SK-N-SH treated with all-trans-retinoic acid at 6 μM for 48 hours (cell line): ENCODE measurements around the gene SCN2B.

Source experiments
- ATAC-seq: fragments of 200-7000 bp; cut with Tn5 transposase; 3 replicates; pipeline ENCODE4 v1.9.1; 2020; ENCODE audit warnings: mild to moderate bottlenecking, moderate library complexity
- BACH2 ChIP-seq: fragments of 250-450 bp; sonication (Bioruptor Pico); IDR thresholded peaks from 2 replicates; pipeline ENCODE4 v1.9.0; 2021; ENCODE audit warnings: mild to moderate bottlenecking, borderline replicate concordance
- CSRNP3 ChIP-seq: fragments of 250-450 bp; sonication (Bioruptor Pico); IDR thresholded peaks from 2 replicates; pipeline ENCODE4 v1.5.1; 2021; ENCODE audit warnings: mild to moderate bottlenecking, moderate library complexity
- ESRRG ChIP-seq: fragments of 250-450 bp; sonication (Bioruptor Pico); IDR thresholded peaks from 2 replicates; pipeline ENCODE4 v1.6.1; 2021; ENCODE audit warnings: mild to moderate bottlenecking
- GLIS3 ChIP-seq: fragments of 250-450 bp; sonication (Bioruptor Pico); IDR thresholded peaks from 2 replicates; pipeline ENCODE4 v1.5.0; 2020; ENCODE audit warnings: mild to moderate bottlenecking, moderate library complexity
- ISL1 ChIP-seq: fragments of 250-450 bp; sonication (Bioruptor Pico); IDR thresholded peaks from 2 replicates; pipeline ENCODE4 v2.1.2; 2022; ENCODE audit warnings: mild to moderate bottlenecking, moderate library complexity
- OSR1 ChIP-seq: fragments of 250-450 bp; sonication (Bioruptor Pico); IDR thresholded peaks from 2 replicates; pipeline ENCODE4 v1.8.0; 2022; ENCODE audit warnings: moderate library complexity, mild to moderate bottlenecking, inconsistent platforms
- POU6F1 ChIP-seq: fragments of 250-450 bp; sonication (Bioruptor Pico); IDR thresholded peaks from 2 replicates; pipeline ENCODE4 v1.8.0; 2021; ENCODE audit warnings: low read depth, mild to moderate bottlenecking, moderate library complexity, borderline replicate concordance
- PPARA ChIP-seq: fragments of 250-450 bp; sonication (Bioruptor Pico); IDR thresholded peaks from 2 replicates; pipeline ENCODE4 v1.5.0; 2020; ENCODE audit warnings: mild to moderate bottlenecking, borderline replicate concordance
- RARB ChIP-seq: fragments of 250-450 bp; sonication (Bioruptor Pico); IDR thresholded peaks from 2 replicates; pipeline ENCODE4 v1.8.0; 2021; ENCODE audit warnings: mild to moderate bottlenecking, moderate library complexity
- SNAI2 ChIP-seq: fragments of 250-450 bp; sonication (Bioruptor Pico); IDR thresholded peaks from 2 replicates; pipeline ENCODE4 v1.5.0; 2020; ENCODE audit warnings: mild to moderate bottlenecking, moderate library complexity
- TOX ChIP-seq: fragments of 250-450 bp; sonication (Bioruptor Pico); IDR thresholded peaks from 2 replicates; pipeline ENCODE4 v1.8.0; 2021; ENCODE audit warnings: mild to moderate bottlenecking, moderate library complexity, borderline replicate concordance
- ZC3H10 ChIP-seq: fragments of 250-450 bp; sonication (Bioruptor Pico); IDR thresholded peaks from 2 replicates; pipeline ENCODE4 v1.5.1; 2021; ENCODE audit warnings: mild to moderate bottlenecking, moderate library complexity
- ZFP30 ChIP-seq: fragments of 450-650 bp; formaldehyde crosslinking; IDR thresholded peaks from 2 replicates; pipeline ENCODE4 v1.5.0; 2022; ENCODE audit warnings: mild to moderate bottlenecking, moderate library complexity
- ZNF70 ChIP-seq: fragments of 450-650 bp; formaldehyde crosslinking; IDR thresholded peaks from 2 replicates; pipeline ENCODE4 v1.5.0; 2020; ENCODE audit warnings: mild to moderate bottlenecking, moderate library complexity
- ZNF8 ChIP-seq: fragments of 450-650 bp; formaldehyde crosslinking; IDR thresholded peaks from 2 replicates; pipeline ENCODE4 v1.5.0; 2020; ENCODE audit warnings: mild to moderate bottlenecking, moderate library complexity
- TF ChIP-seq, protein P1 (sequence below): fragments of 250-450 bp; sonication (Bioruptor Pico); IDR thresholded peaks from 2 replicates; pipeline ENCODE4 v1.8.0; 2020; ENCODE audit warnings: mild to moderate bottlenecking, moderate library complexity, borderline replicate concordance
- TF ChIP-seq, protein P2 (sequence below): fragments of 250-450 bp; sonication (Bioruptor Pico); IDR thresholded peaks from 2 replicates; pipeline ENCODE4 v1.5.0; 2020; ENCODE audit warnings: mild to moderate bottlenecking, moderate library complexity
- TF ChIP-seq, protein P3 (sequence below): fragments of 250-450 bp; sonication (Bioruptor Pico); IDR thresholded peaks from 2 replicates; pipeline ENCODE4 v1.5.1; 2020; ENCODE audit warnings: low read depth, mild to moderate bottlenecking, moderate library complexity

SCN2B gene

GRCh38 chr11:118155776-118156530 lies 20.5 kb downstream of the SCN2B start:
- ATAC-seq, result no peak
- TF ChIP-seq ZNF70 (CRISPR knock-in tag) (no peak), POU6F1 (CRISPR knock-in tag) (no peak)
- TF ChIP-seq, protein P1, sequence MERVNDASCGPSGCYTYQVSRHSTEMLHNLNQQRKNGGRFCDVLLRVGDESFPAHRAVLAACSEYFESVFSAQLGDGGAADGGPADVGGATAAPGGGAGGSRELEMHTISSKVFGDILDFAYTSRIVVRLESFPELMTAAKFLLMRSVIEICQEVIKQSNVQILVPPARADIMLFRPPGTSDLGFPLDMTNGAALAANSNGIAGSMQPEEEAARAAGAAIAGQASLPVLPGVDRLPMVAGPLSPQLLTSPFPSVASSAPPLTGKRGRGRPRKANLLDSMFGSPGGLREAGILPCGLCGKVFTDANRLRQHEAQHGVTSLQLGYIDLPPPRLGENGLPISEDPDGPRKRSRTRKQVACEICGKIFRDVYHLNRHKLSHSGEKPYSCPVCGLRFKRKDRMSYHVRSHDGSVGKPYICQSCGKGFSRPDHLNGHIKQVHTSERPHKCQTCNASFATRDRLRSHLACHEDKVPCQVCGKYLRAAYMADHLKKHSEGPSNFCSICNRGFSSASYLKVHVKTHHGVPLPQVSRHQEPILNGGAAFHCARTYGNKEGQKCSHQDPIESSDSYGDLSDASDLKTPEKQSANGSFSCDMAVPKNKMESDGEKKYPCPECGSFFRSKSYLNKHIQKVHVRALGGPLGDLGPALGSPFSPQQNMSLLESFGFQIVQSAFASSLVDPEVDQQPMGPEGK, result no peak

DNA sequence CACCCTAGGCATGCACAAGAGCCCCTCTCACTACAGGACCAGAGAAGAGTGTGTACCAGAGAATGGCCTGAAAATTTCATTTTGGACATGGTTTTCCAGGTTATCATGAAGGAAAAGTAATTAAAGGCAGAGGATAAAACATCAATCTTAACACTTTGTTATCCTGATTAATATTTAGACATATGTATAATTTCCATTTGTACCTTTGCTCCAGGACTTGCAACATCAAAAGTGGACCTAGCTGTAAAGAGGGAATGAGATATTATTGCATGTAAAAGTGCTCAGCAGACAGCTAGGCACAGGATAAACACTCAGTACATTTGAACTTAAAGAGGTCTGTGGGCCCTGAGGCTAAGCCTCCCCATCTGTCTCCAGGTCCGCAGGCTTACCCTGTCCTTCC lies 21.8 kb downstream of the SCN2B start:
- ATAC-seq, result no peak
- TF ChIP-seq RARB (CRISPR knock-in tag) (no peak), TOX (no peak), GLIS3 (CRISPR knock-in tag) (no peak), ZNF70 (CRISPR knock-in tag) (no peak), PPARA (CRISPR knock-in tag) (no peak), ESRRG (CRISPR knock-in tag) (no peak)
- TF ChIP-seq, protein P1, result no peak

- no peak for ATAC-seq
- TF ChIP-seq, protein P2, sequence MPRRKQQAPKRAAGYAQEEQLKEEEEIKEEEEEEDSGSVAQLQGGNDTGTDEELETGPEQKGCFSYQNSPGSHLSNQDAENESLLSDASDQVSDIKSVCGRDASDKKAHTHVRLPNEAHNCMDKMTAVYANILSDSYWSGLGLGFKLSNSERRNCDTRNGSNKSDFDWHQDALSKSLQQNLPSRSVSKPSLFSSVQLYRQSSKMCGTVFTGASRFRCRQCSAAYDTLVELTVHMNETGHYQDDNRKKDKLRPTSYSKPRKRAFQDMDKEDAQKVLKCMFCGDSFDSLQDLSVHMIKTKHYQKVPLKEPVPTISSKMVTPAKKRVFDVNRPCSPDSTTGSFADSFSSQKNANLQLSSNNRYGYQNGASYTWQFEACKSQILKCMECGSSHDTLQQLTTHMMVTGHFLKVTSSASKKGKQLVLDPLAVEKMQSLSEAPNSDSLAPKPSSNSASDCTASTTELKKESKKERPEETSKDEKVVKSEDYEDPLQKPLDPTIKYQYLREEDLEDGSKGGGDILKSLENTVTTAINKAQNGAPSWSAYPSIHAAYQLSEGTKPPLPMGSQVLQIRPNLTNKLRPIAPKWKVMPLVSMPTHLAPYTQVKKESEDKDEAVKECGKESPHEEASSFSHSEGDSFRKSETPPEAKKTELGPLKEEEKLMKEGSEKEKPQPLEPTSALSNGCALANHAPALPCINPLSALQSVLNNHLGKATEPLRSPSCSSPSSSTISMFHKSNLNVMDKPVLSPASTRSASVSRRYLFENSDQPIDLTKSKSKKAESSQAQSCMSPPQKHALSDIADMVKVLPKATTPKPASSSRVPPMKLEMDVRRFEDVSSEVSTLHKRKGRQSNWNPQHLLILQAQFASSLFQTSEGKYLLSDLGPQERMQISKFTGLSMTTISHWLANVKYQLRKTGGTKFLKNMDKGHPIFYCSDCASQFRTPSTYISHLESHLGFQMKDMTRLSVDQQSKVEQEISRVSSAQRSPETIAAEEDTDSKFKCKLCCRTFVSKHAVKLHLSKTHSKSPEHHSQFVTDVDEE, result no peak
- no peak for TF ChIP-seq SNAI2 (CRISPR knock-in tag)
- no peak for TF ChIP-seq ZC3H10 (CRISPR knock-in tag)
- no peak for TF ChIP-seq ZNF8 (CRISPR knock-in tag)
- TF ChIP-seq ZFP30 (CRISPR knock-in tag), result no peak
- TF ChIP-seq, protein P3, sequence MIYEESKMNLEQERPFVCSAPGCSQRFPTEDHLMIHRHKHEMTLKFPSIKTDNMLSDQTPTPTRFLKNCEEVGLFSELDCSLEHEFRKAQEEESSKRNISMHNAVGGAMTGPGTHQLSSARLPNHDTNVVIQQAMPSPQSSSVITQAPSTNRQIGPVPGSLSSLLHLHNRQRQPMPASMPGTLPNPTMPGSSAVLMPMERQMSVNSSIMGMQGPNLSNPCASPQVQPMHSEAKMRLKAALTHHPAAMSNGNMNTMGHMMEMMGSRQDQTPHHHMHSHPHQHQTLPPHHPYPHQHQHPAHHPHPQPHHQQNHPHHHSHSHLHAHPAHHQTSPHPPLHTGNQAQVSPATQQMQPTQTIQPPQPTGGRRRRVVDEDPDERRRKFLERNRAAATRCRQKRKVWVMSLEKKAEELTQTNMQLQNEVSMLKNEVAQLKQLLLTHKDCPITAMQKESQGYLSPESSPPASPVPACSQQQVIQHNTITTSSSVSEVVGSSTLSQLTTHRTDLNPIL, result no peak
- TF ChIP-seq PPARA (CRISPR knock-in tag), result no peak
- no peak for TF ChIP-seq BACH2 (CRISPR knock-in tag)
- TF ChIP-seq TOX, result no peak
- TF ChIP-seq POU6F1 (CRISPR knock-in tag), result no peak
- no peak for TF ChIP-seq ISL1 (CRISPR knock-in tag)
- no peak for TF ChIP-seq OSR1 (CRISPR knock-in tag)
- no peak for TF ChIP-seq RARB (CRISPR knock-in tag)
- TF ChIP-seq CSRNP3, result no peak
These were observed 22.5 kb downstream of the SCN2B start for GRCh38 chr11:118153976-118154375.
